Stimulated activated CD4-positive, alpha-beta T cell treated with anti-CD3 and anti-CD28 coated beads, TNF-alpha, amount 100 ng/mL, for 24 hours (primary cell): ENCODE results near the gene MAP1B.

Experiments used
- DNase-seq, 3 experiments: peaks; one replicate each; pipeline ENCODE4 v3.0.0-alpha.2; 2020; ENCODE audit warnings: low read depth in 3 of 3

The MAP1B gene

GRCh38 chr5:72223371-72223770, 116.1 kb downstream of the MAP1B start:
- DNase-seq, result no peak

GRCh38 chr5:72224946-72225463, 117.7 kb downstream of the MAP1B start:
- no peak for DNase-seq

- no peak for DNase-seq
These were observed 118.5 kb downstream of the MAP1B start for GRCh38 chr5:72225741-72226140.

- DNase-seq, result no peak
These were observed 119.7 kb downstream of the MAP1B start for GRCh38 chr5:72226950-72227349.

GRCh38 chr5:72228960-72229359, 121.7 kb downstream of the MAP1B start:
- no peak for DNase-seq

GRCh38 chr5:72231991-72232703, 124.9 kb downstream of the MAP1B start:
- DNase-seq, result no peak

GRCh38 chr5:72232838-72233237, 125.6 kb downstream of the MAP1B start:
- no peak for DNase-seq

GRCh38 chr5:72233835-72234234, 126.6 kb downstream of the MAP1B start:
- no peak for DNase-seq

- DNase-seq, result peak in 1 of 3 experiments; percentile 19
These were observed 127.0 kb downstream of the MAP1B start for GRCh38 chr5:72234265-72234700.

GRCh38 chr5:72234868-72235267, 127.6 kb downstream of the MAP1B start:
- no peak for DNase-seq

- DNase-seq, result no peak
These were observed 128.4 kb downstream of the MAP1B start for GRCh38 chr5:72235725-72236124.

- no peak for DNase-seq
These were observed 130.1 kb downstream of the MAP1B start for GRCh38 chr5:72237415-72237814.

- DNase-seq, result no peak
These were observed 130.6 kb downstream of the MAP1B start for GRCh38 chr5:72237879-72238278.

GRCh38 chr5:72238712-72239445, 131.6 kb downstream of the MAP1B start:
- no peak for DNase-seq

GRCh38 chr5:72241346-72242003, 134.2 kb downstream of the MAP1B start:
- no peak for DNase-seq

- DNase-seq, result no peak
These were observed 135.7 kb downstream of the MAP1B start for GRCh38 chr5:72242796-72243475.

- no peak for DNase-seq
These were observed 136.4 kb downstream of the MAP1B start for GRCh38 chr5:72243706-72244105.

- DNase-seq, result no peak
These were observed 137.6 kb downstream of the MAP1B start for GRCh38 chr5:72244862-72245371.

GRCh38 chr5:72245546-72245945, 138.3 kb downstream of the MAP1B start:
- DNase-seq, result no peak

GRCh38 chr5:72245951-72246532, 138.8 kb downstream of the MAP1B start:
- no peak for DNase-seq

- DNase-seq, result no peak
These were observed 139.7 kb downstream of the MAP1B start for GRCh38 chr5:72246954-72247442.
